GM19397 (cell line): Measurements from ENCODE around the gene GPC6.

Source experiments
- ATAC-seq: cut with Tn5 transposase; IDR thresholded peaks from one replicate; pipeline ENCODE4 v1.9.1; 2021; ENCODE audit warnings: mild to moderate bottlenecking, moderate library complexity; ENCODE audit not compliant: unreplicated experiment

The GPC6 gene

GRCh38 chr13:93554514-93554913, 327.9 kb downstream of the GPC6 start:
- no peak for ATAC-seq

- ATAC-seq: no peak
Observed at GRCh38 chr13:93558637-93559036, 332.0 kb downstream of the GPC6 start.

DNA sequence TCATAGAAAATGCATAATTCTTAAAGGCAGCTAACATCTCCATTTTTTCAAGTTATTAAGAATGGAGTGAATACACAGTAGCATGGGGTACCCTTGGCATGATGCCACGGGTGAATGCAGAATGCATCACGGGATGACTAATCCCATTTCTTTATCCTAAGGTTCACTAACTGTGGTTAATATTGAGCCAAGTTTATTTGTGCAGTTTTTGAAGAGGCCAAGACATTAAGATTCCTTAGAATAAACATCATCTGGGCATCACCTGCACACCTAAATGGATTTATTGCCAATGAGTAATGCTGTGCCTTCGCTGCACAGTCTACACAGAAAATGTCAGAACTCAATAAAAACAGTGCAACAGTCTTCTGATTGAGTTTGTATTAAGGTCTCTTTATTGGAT, 333.1 kb downstream of the GPC6 start:
- ATAC-seq: no peak

DNA sequence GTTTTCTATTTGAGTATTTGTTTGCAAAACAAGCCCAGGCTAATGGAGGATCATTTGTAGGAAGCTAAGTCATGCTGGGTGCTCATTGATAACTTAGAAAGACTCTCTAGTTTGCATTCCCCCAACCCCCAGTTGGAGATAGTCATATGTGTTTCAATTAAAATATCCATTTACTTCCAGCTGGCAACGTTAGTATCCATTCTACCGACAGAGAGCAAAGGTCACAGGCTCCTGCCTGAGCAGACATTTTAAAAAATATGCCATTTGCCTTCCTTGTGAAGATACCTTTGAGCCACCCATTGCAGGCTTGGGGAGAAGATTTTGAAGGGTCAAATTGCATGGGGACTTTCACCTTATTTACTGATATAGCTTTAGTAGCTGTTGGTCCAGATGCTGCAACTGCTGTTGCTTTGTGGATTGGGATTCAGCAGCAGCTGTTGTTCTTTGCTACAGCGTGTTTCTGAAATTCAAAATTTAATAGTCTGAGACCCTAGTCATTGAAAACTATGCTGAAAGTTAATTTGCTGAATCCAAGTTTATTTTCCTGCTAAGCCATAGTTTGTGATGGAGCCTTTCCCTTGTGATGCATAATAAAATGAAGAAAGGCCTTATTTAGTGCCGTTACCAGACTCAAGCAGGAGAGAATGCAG, 335.1 kb downstream of the GPC6 start:
- no peak for ATAC-seq

- ATAC-seq: no peak
Observed at GRCh38 chr13:93562676-93563075, 336.1 kb downstream of the GPC6 start.

- ATAC-seq: no peak
Observed at GRCh38 chr13:93577105-93577504, 350.5 kb downstream of the GPC6 start.

DNA sequence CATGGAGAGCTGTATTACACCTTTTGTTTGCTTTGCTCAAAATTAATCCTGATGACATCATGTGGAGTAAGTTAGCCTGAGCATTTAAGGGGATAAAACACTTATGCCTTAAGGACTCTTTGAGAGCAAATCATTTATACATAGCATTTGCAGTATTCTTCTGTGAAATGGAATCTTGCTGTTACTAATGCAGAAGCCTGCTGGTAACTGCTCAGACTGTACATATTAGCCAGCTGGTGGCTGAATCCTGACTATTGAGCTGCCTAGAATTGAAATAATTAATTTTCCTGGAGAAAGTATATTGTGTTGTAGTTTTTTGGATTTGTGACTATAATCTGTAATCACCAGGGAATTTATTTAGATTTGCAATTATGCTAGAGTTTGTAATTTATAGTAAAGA, 363.2 kb downstream of the GPC6 start:
- no peak for ATAC-seq

DNA sequence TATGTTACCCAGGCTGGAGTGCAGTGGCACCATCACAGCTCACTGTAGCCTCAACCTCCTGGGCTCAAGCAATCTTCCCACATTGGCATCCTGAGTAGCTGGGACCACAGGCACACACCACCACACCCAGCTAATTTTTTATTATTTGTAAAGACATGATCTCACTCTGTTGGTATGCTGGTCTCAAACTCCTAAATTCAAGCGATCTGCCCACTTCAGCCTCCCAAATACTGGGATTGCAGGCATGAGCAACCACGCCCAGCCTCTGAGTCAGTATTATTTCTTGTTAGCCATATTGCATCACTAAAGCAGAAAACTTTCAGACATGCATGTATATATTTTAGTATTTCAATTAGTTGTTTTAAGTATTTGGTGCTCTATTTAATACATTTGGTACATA, 376.4 kb downstream of the GPC6 start:
- ATAC-seq: no peak

- no peak for ATAC-seq
Observed at GRCh38 chr13:93614776-93615175, 388.2 kb downstream of the GPC6 start.

GRCh38 chr13:93620181-93620765, 393.7 kb downstream of the GPC6 start:
- ATAC-seq: no peak

DNA sequence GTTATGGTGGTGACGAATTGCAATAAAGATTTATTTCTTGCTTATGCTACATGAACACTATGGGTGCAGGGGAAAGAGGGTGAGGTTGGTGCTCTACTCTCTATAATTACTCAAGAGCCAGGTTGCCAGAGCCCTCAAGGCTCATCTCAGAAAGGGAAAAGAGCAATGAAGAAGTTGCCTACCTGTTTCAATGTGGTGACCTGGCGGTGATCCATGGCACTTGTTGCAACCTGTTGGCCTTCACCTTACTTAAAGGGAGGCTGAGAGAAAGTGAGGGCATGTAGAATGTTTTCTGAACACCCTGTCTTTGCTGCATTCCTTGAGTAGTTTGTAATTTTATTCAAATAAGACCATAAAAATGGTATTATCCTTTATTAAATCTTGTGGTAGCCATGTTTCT, 394.4 kb downstream of the GPC6 start:
- ATAC-seq: no peak

- ATAC-seq: no peak
Observed at GRCh38 chr13:93621966-93622365, 395.4 kb downstream of the GPC6 start.

GRCh38 chr13:93624311-93624777, 397.7 kb downstream of the GPC6 start:
- ATAC-seq: no peak

GRCh38 chr13:93625536-93625935, 398.9 kb downstream of the GPC6 start:
- ATAC-seq: no peak

- no peak for ATAC-seq
Observed at GRCh38 chr13:93628136-93628797, 401.7 kb downstream of the GPC6 start.

DNA sequence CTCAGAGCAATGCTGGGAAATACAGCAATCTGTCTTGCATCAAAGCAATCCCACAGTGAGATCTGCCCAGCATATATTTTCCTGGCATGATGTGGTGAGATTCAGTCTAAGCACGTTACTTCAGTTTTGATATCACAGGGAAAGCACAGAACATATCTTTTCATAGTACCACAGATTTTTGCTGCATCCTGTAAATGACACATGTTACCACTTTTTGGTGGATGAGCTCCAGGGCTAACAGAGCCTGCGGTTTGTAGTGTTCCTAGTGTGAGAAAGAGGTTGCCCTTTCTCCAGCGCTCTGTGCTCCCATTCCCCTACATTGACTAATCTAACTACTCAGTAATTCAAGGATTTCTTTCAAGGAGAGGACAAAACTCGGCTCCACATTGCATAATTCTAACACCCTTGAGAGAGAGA, 409.0 kb downstream of the GPC6 start:
- ATAC-seq: no peak

DNA sequence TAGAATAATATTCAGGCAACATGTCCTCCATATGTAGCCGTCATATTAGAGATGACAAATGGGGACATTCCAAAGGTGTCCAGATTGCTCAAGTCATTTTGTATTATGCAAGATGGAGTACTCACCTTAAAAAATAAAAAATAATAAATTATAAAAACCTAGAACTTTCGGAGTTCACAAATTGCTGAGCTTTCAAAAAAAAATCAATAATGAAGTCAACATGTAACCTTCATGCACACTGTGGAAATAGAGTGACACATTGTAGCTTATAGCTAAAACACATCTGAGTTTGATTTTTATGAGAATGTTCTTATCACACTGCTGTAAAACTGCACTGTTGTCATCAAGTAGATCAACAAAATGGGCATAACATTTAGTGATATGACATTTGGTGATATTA, 411.2 kb downstream of the GPC6 start:
- ATAC-seq: no peak

- ATAC-seq: no peak
Observed at GRCh38 chr13:93640452-93640851, 413.8 kb downstream of the GPC6 start.

GRCh38 chr13:93646245-93646644, 419.6 kb downstream of the GPC6 start:
- no peak for ATAC-seq

- no peak for ATAC-seq
Observed at GRCh38 chr13:93649496-93649895, 422.9 kb downstream of the GPC6 start.

- ATAC-seq: no peak
Observed at GRCh38 chr13:93653776-93654175, 427.2 kb downstream of the GPC6 start.

- ATAC-seq: no peak
Observed at GRCh38 chr13:93655154-93655553, 428.5 kb downstream of the GPC6 start.
